ENCODE results near the gene ZNF398.

GRCh38 chr7:149125189-149125862 lies 21.9 kb upstream of the ZNF398 start:
- no peak for TF ChIP-seq CTCF (IDR thresholded peaks at IDR 0.05; ENCODE audit: insufficient read depth, low read length)
- TF ChIP-seq REST (IDR thresholded peaks at IDR 0.05; ENCODE audit: insufficient replicate concordance, low read depth) = no peak
- no peak for TF ChIP-seq GABPA (IDR thresholded peaks at IDR 0.05; ENCODE audit: low read depth)
- no peak for TF ChIP-seq POLR2AphosphoS5 (IDR thresholded peaks at IDR 0.05; ENCODE audit: low read depth)

Data from HL-60 (cell line).